Hindlimb muscle (tissue), 1 donor: ENCODE measurements around the gene POLG. TPM values are rescaled to one million over a fixed set of nuclear protein-coding genes. Genes with fewer than 3 reads are reported as not detected.

Experiments used
- DNase-seq: peaks from one replicate; pipeline ENCODE4 v3.0.0-alpha.2; 2013
- polyA plus RNA-seq: library from polyadenylated mRNA; unstranded; fragments of 120-200 nt; gene quantifications from one replicate; pipeline ENCODE4 v1.2.1, GENCODE V29; 2013; ENCODE audit not compliant: insufficient read length

POLG gene
- polyA plus RNA-seq, 1 donor, result 40.1 TPM

DNA sequence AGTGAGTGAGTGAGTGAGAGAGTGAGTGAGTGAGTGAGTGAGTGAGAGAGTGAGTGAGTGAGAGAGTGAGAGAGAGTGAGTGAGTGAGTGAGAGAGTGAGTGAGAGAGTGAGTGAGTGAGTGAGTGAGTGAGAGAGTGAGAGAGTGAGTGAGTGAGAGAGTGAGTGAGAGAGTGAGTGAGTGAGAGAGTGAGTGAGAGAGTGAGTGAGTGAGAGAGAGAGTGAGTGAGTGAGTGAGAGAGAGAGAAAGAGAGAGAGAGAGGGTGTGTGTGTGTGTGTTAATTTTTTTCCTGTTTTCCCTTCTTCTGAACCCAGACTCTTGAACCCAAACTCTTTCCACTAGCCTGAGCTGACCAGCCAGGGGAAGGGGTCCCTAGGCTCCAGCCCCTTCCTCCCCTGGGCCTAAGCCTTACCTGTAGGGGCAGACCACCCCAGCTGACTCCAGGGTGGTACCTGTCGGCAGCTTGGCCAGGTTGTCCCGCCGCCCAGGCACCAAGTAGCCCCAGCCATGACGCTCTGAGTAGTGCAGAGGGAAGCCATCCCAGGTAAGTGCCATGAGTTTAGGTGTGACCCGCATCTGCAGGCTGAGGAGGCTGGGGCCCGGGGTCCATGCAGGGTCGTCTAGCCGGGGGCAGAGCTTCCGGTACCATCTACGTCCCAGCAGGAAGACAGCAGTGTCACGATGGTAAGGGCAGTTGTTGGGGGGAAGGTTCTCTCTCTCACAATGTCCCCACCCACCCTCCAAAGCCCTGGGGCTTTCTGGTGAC is 9.4 kb downstream of the POLG start:
- no peak for DNase-seq

DNA sequence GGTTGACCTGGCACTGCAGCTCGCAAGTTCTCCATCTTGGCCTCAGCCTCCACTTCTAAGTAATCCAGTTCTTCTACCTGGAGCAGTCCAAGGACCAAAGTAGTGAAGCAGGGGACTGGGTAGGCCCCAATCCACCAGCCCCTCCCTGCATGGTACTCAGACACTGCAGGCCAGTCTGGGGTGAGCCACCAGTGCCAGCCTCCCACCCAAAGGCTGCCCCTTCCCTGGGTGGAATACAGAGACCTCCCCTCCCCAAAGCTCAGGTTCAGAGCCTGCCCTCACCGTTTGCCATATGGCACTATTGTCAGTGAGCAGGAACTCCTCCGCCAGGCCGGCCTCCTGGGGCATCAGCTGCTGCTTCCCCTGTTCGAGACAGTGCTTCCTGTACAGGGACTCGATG is 10.8 kb downstream of the POLG start:
- no peak for DNase-seq

DNA sequence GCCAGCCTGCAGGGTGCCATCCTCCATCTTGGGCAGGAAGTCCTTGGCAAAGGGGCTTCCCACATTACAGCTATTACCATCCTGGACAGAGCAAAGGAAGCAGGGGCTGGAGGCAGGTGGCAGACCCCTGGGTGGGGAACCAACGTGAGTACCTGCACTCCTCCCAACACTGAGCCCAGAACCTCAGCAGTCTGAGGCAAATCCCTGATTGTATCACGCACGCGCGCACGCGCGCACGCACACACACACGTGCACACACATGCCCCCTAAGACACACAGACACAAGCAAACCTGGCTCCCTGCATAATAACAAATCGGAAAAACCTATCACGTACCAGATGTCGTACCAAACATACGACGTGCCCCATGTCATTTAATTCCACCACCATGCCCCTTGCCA is 11.8 kb downstream of the POLG start:
- DNase-seq, result no peak

DNA sequence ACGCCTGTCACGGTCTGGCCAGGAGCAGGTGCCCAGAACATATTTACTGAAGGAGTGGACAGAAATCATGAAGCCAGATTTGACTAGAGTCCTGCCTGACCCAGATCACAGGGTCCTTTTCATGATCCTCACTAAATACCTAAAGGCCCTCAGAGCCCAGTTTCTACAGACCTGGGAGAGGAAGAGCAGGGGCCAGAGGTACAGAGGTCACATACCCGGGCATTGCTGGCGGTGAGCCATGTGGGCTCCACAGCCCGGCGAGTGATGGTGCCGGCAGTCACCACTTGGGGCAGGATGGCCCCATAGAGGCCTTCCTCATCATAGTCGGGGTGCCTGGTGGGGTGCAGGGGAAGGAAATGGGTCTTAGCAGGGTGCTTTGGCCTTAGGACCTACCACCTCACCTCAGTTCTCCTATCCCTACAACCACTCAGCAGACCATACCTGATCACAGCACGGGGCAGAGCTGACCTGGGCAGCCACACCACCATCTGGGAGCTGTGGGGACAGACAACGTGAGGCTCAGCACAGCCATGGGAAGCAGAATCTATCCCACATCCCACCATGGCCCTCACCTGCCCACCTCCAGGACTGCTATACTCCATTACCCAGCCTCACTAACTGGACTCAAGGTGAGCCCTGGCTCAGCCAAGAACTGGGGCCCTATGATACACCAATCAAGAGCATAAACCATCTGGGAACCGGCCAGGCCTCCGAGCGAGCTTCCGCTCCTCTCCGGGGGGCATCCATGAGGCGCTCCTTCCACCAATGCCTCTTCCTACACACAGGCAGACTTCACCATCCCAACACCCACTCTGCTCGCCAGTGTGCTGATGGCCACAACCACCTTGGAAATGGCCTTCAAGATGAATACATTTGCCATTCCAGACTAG is 12.9 kb downstream of the POLG start:
- DNase-seq, result no peak

DNA sequence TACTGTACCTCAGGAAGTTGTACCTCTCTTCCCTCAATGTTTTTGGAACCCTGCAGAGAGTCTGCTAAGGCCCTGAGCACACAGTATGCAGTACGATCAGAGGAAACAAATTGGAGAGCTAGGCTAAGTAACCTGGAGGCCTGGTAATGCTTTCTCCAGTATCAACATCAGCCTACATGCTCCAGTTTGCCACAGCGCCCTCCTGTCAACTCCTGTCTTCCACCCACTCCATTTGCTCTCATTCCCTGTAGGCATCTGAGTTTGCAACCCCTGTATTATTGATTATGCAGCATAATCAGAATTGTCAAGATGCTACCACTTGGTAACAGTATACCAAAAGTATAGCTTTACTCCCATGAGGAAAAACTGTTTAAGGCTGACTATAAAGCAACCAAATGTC is 14.4 kb downstream of the POLG start:
- no peak for DNase-seq

DNA sequence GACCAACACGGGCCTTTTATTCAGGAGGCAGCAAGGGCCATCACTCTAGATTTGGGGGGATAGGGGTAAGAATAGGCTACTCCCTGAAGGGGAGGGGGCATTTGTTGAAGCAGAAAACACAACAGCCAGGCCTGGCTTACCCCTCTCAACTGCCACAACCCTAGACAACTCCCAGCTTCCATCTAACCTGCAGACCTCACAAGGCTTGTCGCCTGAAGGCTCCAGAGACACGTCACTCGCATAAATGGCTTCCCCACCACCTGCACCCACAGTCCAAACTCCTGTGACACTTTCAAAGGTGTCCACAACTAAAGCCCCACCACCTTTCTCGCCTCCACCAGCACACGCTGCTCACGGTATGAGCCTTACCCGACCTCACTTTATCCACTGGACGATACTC is 14.9 kb downstream of the POLG start:
- no peak for DNase-seq

DNA sequence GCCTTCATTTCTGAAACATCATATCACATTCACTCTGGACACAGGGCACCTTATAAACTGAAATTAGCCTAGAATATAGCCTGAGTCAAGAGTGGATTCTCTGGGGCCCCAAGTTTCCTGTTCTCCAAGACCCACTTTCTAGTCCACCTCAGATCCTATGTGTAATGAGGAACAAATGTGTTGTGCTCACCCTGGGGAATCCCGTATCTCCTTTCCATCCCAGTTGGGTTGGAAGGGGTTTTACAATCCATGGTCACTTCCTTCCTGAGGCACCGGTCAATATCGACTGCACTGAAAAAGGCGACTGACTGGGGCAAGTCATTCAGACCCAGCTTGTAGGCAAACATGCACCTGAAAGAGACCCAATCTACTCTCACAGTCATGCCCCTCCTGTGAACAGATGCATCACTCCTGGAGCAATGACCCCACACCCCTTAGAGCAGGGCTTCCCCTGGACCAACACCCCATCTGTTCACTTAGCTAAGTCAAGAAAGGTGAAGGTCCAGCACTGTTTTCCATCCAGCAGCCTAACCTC is 17.4 kb downstream of the POLG start:
- DNase-seq, result no peak

DNA sequence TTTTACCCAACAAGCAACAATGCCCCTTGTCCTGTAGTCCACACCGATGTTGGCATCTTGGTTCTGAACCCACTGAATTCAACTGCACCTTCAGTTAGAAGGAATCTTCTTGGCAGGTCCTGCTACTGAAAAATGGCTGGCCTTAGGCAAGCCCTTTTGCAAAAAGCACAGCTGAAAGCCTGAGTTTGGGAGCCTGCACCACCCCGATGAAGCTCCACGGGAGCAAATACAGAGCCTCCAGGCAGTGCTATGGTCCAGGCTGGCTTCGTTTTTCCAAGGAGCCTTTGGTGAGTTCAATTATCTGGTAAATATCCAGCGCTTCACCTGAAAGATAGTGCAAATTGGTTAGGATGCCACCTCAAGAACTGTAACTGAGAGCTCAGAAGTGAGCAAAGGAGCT is 18.1 kb downstream of the POLG start:
- no peak for DNase-seq

DNA sequence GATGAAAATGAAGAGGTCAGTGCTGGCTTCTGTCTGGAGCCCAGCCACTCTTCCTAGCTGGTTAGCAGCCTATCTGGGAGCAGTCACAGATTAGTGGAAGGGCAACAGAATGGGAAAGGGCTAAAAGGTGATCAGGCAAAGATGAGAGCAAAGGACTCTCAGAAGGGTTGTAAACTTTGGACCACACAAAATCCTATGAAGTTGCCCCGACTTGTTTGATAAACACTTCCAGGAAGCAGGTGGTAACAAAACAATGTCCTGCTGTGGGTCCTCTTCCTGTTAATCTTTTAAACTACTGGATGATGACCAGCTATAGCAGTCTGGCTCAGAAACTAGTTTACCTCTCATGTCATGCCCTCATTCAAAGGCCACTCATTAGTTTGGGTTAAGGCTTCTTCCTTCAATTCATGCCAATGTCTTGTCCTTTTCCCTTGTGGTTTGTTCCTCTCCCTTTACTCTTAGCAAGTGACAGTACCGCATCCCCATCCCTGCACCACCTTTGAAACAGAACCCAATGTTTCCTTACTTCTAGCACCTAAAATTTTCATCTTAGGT is 19.2 kb downstream of the POLG start:
- DNase-seq, result no peak

DNA sequence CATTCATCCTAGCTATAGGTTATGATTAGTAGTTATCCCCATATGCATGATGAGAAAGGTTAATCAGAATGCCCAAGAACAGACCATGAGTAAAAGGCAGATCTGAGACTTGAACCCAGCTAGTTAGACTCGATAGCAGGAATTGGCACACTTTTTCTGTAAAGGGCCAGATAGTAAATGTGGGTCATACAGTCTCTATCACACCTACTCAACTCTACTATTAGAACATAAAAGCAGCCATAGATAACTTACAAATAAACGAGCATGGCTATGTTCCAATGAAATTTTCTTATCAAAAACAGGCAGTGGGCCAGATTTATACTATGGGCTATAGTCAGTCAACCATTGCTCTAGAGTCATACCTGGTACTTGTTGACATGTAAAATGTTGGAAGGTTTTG is 24.6 kb downstream of the POLG start:
- DNase-seq, result no peak

DNA sequence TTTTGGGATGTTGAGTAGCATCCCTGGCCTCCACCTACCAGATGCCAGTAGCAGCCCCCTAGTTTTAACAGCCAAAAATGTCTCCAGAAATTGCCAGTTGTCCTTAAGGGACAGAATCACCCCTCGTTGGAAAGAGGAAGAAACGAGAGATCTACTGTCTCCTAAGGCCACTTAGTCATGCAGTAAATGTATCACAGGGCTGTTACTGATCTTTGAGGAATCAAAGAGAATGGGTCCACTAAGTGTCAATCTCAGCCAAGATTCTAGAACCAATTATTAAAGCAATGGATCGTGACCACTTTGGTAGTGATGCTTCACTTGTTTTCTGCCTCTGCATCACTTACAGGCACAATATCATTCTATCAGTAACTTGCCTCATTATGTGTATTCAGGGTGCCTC is 26.4 kb downstream of the POLG start:
- DNase-seq, result no peak

DNA sequence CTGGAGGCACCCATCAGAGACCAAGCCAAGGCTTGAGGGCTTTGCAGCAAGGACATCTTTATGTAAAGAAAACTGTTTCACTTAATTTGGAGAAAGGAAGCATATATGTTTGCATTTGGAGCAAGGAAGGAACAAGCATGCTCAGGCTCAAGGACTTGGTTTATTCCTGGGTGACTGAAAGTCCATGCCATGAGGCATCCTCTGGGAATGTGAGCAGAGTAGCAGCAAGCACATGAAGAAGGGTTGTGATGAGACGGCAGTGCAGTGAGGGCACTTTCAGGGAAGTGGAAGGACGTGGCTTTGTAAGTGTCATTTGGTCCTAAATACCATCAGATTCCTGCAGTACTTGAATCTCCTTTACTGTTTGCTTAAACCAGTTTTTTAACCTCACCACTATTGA is 26.8 kb downstream of the POLG start:
- DNase-seq, result no peak

DNA sequence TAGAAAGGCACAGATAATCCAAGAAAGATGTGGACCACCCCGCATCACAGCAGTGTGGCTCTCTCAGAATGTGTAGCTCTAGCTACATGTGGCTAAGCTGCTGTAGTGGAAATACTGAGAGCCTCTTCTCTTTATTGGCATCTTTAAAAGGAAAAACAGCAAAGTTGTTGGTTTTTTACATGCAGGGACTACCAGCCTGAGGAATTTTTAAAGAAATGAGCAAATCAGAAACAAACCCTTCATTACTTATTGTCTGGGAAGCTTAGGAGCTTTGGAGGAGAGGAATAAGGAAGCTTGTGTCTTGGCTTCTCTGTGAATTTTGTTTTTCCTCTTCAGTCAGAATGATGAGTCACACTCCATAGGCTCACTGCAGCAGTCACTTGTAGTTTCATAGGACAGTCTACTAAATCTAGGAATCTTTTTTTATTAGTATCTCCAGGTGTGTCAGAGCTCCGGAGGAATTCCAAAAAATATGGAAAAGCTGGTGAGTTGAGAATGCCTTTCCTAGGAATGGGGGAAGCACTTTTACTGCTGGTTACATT is 27.5 kb downstream of the POLG start:
- no peak for DNase-seq

DNA sequence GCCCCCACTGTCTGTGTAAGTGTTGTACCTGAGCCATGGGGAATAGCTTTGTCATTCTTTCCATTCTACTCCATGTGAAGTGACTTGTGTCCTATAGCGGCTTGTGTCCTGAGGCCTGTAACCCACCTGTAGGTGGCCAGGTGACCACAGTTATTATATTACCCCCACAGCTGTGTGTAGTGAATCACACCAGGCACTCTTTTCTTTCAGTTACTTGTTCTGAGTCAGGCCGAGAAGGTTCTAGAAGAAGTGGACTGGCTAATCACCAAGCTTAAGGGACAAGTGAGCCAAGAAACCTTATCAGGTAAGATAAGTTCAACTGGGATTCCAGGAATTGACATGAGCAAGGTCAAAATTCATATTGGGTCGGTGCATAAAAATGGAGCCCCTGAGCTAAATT is 29.2 kb downstream of the POLG start:
- no peak for DNase-seq

DNA sequence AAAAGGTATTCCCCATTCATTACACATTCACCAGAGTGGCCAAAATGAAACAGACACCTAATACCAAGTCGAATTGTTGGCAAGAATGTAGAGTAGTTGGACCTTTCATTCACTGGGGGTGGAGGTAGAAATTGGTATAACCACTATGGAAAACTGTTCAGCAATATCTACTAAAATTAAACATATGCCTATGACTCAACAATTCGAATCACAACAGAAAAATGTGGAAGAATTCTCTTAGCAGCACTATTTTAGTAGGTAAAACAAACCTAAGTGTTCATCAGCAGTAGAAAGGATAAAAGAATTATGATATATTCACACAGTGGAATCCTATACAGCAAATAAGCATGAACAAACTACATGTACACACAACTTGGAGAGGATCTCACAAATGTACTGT is 30.6 kb downstream of the POLG start:
- no peak for DNase-seq

DNA sequence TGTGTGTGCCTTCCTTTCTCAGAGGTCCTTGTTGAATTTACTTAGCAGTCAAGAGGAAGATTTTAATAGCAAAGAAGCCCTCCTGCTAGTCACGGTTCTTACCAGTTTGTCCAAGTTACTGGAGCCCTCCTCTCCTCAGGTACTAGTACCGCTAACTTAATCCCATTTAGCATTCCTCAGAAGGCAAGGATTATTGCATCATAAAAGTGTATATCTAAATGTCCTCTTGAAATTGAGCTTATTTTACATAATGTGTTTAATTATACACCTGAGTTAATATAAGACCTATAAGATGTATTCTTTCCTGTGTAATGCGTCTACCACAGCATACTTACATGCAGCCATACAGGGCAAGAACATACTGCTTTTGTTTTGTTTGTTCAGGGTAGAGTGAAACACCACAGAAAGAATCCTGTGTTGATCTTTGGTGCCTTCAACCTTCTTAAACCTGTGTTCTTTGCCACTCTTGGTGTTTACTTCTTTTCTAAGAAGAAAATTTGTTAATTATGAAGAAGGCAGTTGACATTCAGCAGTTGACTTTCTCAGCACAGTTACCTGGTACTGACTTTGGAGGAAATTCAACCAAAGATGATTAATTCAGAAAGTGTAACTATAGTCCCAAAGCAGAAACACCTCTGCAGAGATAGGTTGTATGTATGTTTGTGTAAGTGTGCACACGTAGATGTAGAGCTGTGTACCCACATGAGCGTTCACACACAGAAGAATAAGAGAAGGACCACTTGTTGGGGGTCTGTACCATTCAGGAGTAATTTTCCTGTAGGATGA is 33.1 kb downstream of the POLG start:
- no peak for DNase-seq

DNA sequence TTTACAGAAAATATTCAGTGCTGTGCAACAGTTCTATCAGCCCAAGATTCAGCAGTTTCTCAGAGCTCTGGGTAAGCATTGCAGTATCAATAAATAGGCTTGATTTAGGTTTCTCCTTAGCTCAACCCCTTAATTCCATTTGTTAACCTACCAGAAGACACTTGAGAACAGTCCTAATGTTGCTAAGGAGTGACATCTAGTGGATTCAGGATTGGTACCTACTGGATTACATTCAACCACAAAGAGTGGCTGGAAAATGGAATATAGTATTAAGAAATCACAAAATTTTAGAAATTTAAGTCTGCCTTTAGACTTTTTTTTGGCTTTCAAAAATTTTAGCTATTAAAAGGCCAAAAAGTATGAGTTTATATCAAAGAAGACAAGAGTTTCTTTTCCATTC is 34.7 kb downstream of the POLG start:
- no peak for DNase-seq

DNA sequence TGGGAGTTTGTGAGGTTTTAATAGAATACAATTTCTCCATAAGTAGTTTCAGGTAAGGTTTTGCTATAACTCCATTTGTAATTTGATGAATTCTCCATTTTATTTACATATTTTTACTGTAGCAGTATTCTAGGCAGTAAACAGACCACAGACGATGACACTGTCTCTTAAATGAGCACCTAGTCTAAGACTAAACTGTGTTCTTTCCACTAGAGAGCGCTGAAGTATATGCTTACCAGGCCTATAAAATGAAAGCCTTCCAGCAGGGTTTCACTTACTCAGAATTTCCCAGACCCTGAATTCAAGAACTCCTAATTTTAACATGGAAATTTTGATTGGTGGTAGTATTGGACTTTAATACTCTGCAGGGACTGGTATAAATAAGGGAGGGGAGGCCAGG is 41.6 kb downstream of the POLG start:
- no peak for DNase-seq

DNA sequence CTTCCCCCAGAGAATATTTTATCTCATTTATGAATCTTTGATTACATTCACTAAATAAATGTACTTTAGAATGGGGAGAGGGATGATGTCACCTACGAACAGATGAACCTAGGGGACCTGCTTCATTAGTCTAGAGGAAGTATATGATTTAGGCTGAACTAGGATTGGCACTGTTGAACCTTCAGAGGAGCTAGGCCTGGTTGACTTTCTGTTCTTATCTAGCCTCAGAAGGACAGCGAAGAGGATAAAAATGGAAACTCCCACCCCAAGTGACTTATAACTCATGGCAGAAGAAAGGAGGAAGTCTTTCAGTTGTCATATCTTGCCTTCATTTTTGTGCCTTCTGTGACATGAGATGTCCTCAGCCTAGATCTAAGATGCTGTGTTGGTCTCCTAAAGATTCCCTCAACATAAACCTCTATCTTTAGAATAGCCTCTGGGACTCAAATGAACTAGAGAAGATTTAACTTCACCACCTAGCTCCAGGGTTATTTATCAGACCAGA is 42.6 kb downstream of the POLG start:
- no peak for DNase-seq

DNA sequence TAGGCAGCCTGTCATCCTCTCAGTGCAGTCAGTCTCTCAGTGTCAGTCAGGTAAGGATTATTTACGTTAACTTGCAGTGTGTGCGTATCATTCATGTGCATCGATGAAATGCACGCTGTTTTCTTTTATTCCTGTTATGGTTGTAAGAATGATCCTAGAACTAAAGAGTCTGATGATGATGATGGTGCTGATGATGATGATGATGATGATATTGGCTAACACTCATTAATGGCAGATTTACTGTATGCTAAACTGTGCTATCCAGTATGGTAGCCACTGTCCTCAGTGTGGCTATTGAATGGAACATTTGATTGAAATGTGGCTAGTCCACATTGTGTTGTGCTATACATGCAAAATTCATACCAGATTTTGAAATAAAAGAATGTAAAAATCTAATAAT is 51.4 kb downstream of the POLG start:
- DNase-seq, result no peak

DNA sequence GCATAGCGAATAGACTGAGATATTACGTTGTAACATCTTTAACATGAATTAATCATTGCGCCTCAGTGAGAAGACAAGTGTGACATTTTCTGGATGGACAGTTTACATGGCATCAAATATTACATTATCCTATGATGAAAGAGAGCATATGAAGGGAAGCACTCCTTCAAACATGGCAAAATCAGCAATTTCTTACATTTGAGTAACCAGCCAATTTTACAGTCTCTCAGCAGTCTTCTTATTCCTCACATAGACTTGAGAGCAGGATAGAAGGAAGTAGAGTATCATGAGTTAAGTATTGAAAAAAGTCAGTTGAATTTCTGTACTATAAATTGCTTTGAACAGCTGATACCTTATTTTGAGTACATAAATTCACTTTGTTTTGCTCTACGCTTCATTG is 52.0 kb downstream of the POLG start:
- DNase-seq, result no peak

DNA sequence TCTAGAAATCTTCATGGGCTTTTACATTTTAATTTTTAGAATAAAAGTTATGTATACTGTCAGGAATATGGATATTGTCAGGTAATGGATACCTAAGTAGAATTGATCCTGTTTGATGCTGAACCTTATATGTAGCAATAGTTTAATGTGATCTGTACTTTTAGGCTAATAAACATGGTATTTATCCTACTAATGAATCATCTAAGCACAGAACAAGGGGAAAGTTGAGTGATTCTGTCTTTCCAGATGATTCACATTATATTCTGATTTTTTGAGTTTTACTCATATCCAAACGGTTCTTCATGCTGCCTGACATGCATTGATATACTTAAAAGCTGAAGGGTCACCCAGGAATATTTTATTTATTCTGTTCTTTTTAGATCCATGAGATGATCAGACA is 56.3 kb downstream of the POLG start:
- DNase-seq, result no peak
